NOMO-1 (cell line): ENCODE measurements around the gene RBM18.

ENCODE experiments used
- DNase-seq, 2 experiments: peaks; one replicate each; lab custom pipeline; 2025; ENCODE audit not compliant: unreplicated experiment in 2 of 2; lab: John Stamatoyannopoulos, UW

Gene RBM18

GRCh38 chr9:122207096-122207495 is 57.5 kb downstream of the RBM18 start:
- DNase-seq: no peak

- no peak for DNase-seq
Measured at GRCh38 chr9:122206118-122207046, 58.3 kb downstream of the RBM18 start.

- no peak for DNase-seq
Measured at GRCh38 chr9:122205176-122205575, 59.5 kb downstream of the RBM18 start.

GRCh38 chr9:122204491-122204890 is 60.1 kb downstream of the RBM18 start:
- DNase-seq: no peak

DNA sequence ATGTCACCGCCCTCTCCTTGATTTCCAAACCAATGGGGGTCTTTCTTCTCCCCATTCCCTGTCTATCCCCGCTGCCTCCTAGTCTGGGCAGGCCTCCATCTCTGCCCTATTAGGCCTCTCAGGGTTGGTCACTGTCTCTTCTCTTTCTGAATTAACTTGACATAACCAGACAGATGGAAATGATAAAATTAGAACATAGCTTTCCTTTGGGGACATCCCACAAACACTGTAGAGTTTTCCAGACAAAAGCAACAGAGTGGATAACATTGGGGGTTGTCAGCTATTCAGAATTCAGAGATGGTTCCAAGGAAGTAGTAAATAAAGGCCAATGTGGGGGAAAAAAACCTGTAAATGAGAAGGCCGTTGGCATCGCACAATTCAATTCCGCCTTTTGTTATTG is 60.6 kb downstream of the RBM18 start:
- no peak for DNase-seq

DNA sequence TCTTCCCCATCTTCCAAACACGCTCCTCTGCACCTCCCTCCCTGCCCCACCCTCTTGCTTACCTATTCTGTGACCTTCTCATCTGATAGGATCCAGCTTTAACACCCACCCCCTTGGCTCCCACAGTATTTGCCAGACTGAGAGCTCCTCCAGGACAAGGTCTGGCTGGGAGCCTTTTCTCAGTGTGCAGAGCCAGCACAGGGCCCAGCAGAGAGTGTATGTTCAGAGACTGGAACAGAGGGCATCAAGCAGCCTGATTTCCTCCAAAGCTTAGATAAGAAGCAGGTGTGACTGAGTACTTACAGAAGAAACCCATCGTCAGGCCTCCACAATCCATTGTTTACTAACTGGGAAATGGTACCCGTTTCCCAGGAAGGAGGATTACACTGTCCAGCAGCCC is 62.5 kb downstream of the RBM18 start:
- DNase-seq: no peak

DNA sequence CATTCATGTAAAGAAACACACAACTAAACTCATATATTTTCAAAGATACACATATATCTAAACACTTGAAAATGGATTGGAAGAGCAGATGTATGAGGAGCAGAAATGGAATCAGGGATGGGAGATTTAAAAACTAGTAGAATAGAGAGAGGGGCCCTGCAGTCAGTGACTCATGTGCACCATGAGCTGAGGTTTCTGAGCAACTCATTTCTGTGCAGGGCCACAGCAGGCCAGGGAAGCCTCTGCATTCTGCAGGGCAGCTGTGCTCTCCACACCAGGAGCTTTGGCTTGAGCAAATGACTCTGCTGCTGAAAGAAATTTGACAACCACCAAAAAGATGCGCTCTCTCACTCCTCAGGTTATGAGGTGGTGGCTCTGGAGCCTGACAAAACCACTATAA is 63.0 kb downstream of the RBM18 start:
- DNase-seq: no peak

DNA sequence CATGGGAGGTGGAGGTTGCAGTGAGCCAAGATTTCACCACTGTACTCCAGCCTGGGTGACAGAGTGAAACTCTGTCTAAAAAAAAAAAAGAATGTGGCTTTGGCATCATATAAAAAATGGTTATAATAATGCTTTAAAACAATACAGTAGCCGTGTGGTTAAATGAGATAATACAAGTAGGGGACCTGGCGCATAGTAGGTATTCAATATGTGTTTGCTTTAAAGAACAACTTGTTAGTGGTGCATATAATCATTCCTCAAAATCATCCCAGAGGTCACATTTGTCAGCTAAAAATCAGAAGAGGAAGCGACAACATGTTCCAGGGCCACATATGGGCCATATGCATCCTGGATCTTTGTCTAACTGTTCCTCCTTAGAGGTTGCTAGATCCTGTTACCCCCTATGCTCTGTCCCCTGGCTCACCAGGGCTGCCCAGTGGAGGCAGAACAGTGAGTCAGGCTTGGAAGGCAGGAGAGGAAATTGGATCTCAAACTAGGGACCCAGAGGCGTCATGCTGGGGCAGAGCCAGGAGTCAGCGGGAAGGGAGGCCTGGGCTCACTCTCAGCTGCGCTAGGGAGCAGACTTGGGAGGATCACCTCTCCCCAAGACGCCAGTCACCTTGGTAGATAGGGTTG is 63.6 kb downstream of the RBM18 start:
- no peak for DNase-seq

- no peak for DNase-seq
Measured at GRCh38 chr9:122197882-122198281, 66.8 kb downstream of the RBM18 start.

DNA sequence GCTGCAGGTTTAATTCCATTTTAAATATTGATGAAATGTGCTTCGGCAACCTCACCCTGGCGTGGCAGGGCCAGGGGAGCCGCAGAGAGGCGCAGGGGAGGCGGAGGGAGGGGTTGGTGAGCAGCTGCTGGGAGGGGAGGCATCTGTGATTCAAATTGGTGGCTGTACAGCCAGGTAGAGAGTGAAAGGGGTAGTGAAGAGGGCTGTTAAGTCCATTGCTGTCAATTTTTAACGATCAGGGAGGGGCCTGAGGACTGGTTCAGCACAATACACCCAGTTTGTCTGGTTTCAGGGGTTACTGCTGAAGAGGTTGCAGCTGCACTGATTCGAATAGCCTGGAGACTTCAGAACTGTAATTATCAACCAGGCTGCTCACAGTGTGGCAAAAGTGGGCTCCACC is 67.2 kb downstream of the RBM18 start:
- DNase-seq: no peak

GRCh38 chr9:122195875-122196274 is 68.8 kb downstream of the RBM18 start:
- no peak for DNase-seq

DNA sequence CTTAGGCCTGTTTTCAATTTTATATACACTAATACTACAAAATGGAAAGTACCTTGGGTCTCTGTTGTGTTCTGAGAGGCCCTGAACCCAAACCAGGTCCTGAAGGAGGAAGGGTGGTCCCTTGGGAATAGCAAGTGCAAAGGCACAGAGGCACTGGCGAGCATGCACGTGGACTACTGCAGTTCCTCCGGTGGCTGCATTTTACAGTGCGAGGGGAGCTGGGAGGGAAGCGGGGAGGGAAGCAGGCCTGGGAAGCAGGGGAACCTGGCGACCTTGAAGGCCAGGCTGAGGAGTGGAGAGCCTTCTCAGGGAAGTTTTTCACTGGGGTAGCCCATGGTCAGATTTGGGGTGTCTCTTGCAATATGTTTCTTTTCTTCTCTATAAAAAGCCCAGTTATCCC is 71.0 kb downstream of the RBM18 start:
- no peak for DNase-seq

- DNase-seq: no peak
Measured at GRCh38 chr9:122192914-122193525, 71.6 kb downstream of the RBM18 start.

DNA sequence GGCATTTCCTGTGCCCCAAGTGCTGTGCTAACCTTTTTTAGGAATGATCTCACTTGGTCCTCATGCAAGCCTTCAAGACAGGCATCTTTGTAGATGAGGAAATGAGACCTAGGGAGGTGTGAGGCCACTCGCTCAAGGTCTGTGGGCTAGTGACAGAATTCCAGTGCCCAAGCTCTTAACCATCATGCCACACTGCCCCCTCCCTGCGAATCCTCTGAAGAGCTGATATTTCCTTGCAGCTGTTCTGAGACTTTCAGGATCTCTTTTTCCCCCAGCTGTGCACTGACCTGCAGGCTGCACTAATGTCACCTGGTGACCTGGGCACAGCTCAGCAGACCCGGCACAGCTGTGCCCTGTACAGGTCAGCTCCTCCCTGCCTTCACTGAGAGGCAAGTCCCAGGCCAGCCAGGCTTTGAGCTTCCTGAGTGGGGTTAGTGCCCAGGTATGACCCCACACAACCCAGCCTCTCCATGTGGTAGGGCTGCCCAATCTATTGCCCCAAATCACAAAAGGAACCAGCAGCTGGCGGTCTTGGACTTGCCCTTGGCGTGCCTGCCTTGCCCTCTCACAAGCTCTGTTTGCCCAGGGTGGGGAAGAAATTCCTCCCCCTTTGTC is 72.3 kb downstream of the RBM18 start:
- DNase-seq: no peak

DNA sequence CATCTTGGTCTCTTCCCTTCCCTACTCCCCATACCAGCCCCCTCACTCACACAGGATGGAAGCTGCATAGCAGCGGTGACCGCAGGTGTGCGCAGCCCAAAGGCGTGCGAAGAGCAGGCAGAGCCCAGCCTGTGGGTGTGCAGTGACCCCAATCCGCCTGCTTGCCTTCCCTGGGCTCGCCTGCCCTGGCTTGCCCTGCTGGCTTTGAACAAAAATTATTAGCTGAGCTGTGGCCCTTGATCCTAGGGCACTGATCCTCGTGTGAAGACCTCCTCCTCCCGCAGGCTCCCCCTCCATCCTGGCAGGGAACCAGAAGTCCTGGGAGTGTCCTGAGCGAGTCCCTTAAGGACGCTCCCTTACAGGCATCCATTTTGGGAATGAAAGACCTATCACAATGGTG is 73.1 kb downstream of the RBM18 start:
- no peak for DNase-seq

- no peak for DNase-seq
Measured at GRCh38 chr9:122190597-122191381, 73.9 kb downstream of the RBM18 start.

DNA sequence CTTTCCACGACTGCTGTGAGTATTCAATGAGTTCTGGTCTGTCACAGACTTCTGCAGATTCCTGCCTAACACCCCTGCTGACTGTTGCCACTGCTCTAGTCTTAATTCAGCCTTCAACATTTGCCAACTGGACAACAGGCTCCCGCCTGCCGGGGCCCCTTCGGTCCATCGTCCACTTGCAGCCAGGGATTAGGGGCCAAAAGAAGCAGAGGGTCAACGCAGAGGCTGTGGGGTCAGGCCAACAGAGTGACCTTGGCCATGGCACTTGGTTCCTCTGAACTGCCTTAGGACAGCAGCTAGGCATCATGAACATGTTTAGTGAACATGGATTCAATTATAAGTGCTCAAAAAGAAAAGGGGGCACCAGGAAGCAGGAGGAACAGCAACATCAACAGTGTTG is 76.3 kb downstream of the RBM18 start:
- no peak for DNase-seq
